PFSK-1 (cell line): ENCODE results near the gene LRRC4B.

ENCODE experiments used
- POLR2AphosphoS5 ChIP-seq: IDR thresholded peaks from 2 replicates; pipeline ENCODE4 v1.6.1; 2012; ENCODE audit warnings: low read depth, mild to moderate bottlenecking, control low read depth, low read length, moderate library complexity
- REST ChIP-seq, 2 experiments: IDR thresholded peaks; 2 replicates each; pipeline versions ENCODE4 v1.6.1 to v1.8.0; 2011 to 2012; ENCODE audit warnings: low read depth in 2 of 2, low read length in 2 of 2, control low read depth in 1 of 2, inconsistent platforms in 1 of 2, mild to moderate bottlenecking in 1 of 2, moderate library complexity in 1 of 2; ENCODE audit not compliant: insufficient read depth in 1 of 2
- TAF1 ChIP-seq: IDR thresholded peaks from 2 replicates; pipeline ENCODE4 v1.6.1; 2012; ENCODE audit warnings: low read length, control low read depth, borderline replicate concordance; ENCODE audit not compliant: insufficient read depth

- TF ChIP-seq REST (IDR thresholded peaks at IDR 0.05; ENCODE audit: insufficient read depth in 1 of 2, low read depth in 2 of 2, low read length in 2 of 2) (no peak), TAF1 (no peak), POLR2AphosphoS5 (no peak)
Observed at GRCh38 chr19:50488389-50489194, 79.6 kb downstream of the LRRC4B start.
